H9 (cell line): ENCODE measurements around the gene GRID1. TPM values are rescaled to one million over a fixed set of nuclear protein-coding genes. Genes with fewer than 3 reads are reported as not detected.

Experiments used
- DNase-seq: peaks from one replicate; pipeline ENCODE4 v3.0.0-alpha.2; 2017
- H2AFZ ChIP-seq: one replicate; pipeline ENCODE4 v1.6.1; 2013; ENCODE audit warnings: mild to moderate bottlenecking, low read length, control low read depth, moderate library complexity
- H2AK5ac ChIP-seq: 2 replicates; pipeline ENCODE4 v1.6.1; 2013; ENCODE audit warnings: low read length, control low read depth, mixed read lengths; ENCODE audit not compliant: insufficient read length
- H2BK120ac ChIP-seq: one replicate; pipeline ENCODE4 v1.6.1; 2013; ENCODE audit warnings: low read depth, mild to moderate bottlenecking, low read length, control low read depth, inconsistent platforms; ENCODE audit not compliant: poor library complexity, severe bottlenecking
- H2BK12ac ChIP-seq: 2 replicates; pipeline ENCODE4 v1.6.1; 2013; ENCODE audit warnings: low read length, control low read depth, mixed read lengths, low read depth; ENCODE audit not compliant: insufficient read length
- H2BK15ac ChIP-seq: 2 replicates; pipeline ENCODE4 v1.6.1; 2013; ENCODE audit warnings: low read depth, low read length, control low read depth
- H2BK20ac ChIP-seq: one replicate; pipeline ENCODE4 v1.6.1; 2013; ENCODE audit warnings: low read depth, mild to moderate bottlenecking, low read length, control low read depth, inconsistent platforms; ENCODE audit not compliant: poor library complexity, severe bottlenecking
- H2BK5ac ChIP-seq: 2 replicates; pipeline ENCODE4 v1.6.1; 2013; ENCODE audit warnings: low read length, control low read depth, mixed read lengths; ENCODE audit not compliant: insufficient read length
- H3K14ac ChIP-seq: 2 replicates; pipeline ENCODE4 v1.6.1; 2013; ENCODE audit warnings: low read length, control low read depth; ENCODE audit not compliant: insufficient read depth
- H3K18ac ChIP-seq: 2 replicates; pipeline ENCODE4 v1.6.1; 2013; ENCODE audit warnings: low read depth, mild to moderate bottlenecking, mixed read lengths, low read length, control low read depth; ENCODE audit not compliant: insufficient read length
- H3K23ac ChIP-seq: 2 replicates; pipeline ENCODE4 v1.6.1; 2013; ENCODE audit warnings: low read length, control low read depth, mixed read lengths, low read depth; ENCODE audit not compliant: insufficient read length
- H3K23me2 ChIP-seq: 2 replicates; pipeline ENCODE4 v1.6.1; 2013; ENCODE audit warnings: low read depth, mild to moderate bottlenecking, mixed read lengths, low read length, control low read depth; ENCODE audit not compliant: insufficient read length, poor library complexity, severe bottlenecking
- H3K27ac ChIP-seq: 2 replicates; pipeline ENCODE4 v1.5.1; 2013; ENCODE audit warnings: low read length, control low read depth, mixed read lengths, low read depth; ENCODE audit not compliant: insufficient read length
- H3K27me3 ChIP-seq: 2 replicates; pipeline ENCODE4 v1.6.1; 2013; ENCODE audit warnings: low read length, control low read depth, inconsistent platforms; ENCODE audit not compliant: insufficient read depth
- H3K4ac ChIP-seq: 2 replicates; pipeline ENCODE4 v1.6.1; 2013; ENCODE audit warnings: low read depth, mild to moderate bottlenecking, control low read depth, inconsistent platforms, low read length, moderate library complexity
- H3K4me1 ChIP-seq: 2 replicates; pipeline ENCODE4 v1.6.1; 2013; ENCODE audit warnings: low read length, control low read depth, inconsistent platforms; ENCODE audit not compliant: insufficient read depth
- H3K4me2 ChIP-seq: 2 replicates; pipeline ENCODE4 v1.6.1; 2013; ENCODE audit warnings: low read length, control low read depth, mixed read lengths; ENCODE audit not compliant: insufficient read length, insufficient read depth
- H3K56ac ChIP-seq: 2 replicates; pipeline ENCODE4 v1.6.1; 2013; ENCODE audit warnings: low read depth, mild to moderate bottlenecking, mixed read lengths, low read length, control low read depth; ENCODE audit not compliant: insufficient read length
- H3K79me1 ChIP-seq: 2 replicates; pipeline ENCODE4 v1.6.1; 2013; ENCODE audit warnings: low read depth, mild to moderate bottlenecking, moderate library complexity, low read length, control low read depth, inconsistent platforms; ENCODE audit not compliant: insufficient read depth, poor library complexity, severe bottlenecking
- H3K79me2 ChIP-seq: 2 replicates; pipeline ENCODE4 v1.6.1; 2013; ENCODE audit warnings: low read length, control low read depth, inconsistent platforms; ENCODE audit not compliant: insufficient read depth
- H3K9ac ChIP-seq: 2 replicates; pipeline ENCODE4 v1.6.1; 2013; ENCODE audit warnings: low read length, control low read depth, mixed read lengths; ENCODE audit not compliant: insufficient read length; ENCODE audit errors: extremely low read depth
- H3K9me3 ChIP-seq: one replicate; pipeline ENCODE4 v1.6.1; 2013; ENCODE audit warnings: low read depth, low read length, inconsistent platforms; ENCODE audit not compliant: control insufficient read depth
- H3T11ph ChIP-seq: one replicate; pipeline ENCODE4 v1.6.1; 2013; ENCODE audit warnings: mild to moderate bottlenecking, low read length, control low read depth, inconsistent platforms
- H4K20me1 ChIP-seq: one replicate; pipeline ENCODE4 v1.6.1; 2013; ENCODE audit not compliant: control insufficient read depth, insufficient read length, insufficient read depth
- H4K5ac ChIP-seq: 2 replicates; pipeline ENCODE4 v1.6.1; 2013; ENCODE audit warnings: low read depth, mild to moderate bottlenecking, mixed read lengths, low read length, control low read depth; ENCODE audit not compliant: insufficient read length
- H4K8ac ChIP-seq: replicated peaks from 2 replicates; pipeline ENCODE4 v1.6.1; 2013; ENCODE audit warnings: low read length, control low read depth, mixed read lengths, low read depth; ENCODE audit not compliant: insufficient read length
- H4K91ac ChIP-seq: 2 replicates; pipeline ENCODE4 v1.6.1; 2013; ENCODE audit warnings: low read depth, mild to moderate bottlenecking, moderate library complexity, mixed read lengths, low read length, control low read depth; ENCODE audit not compliant: insufficient read length
- H3K27ac Mint-ChIP-seq, 3 experiments: 2 replicates in 2 of 3; 3 replicates in 1 of 3; pipeline ENCODE4 v1.8.0; 2020 to 2021; ENCODE audit warnings: mixed read lengths in 3 of 3, mild to moderate bottlenecking in 1 of 3, moderate library complexity in 1 of 3
- H3K27me3 Mint-ChIP-seq: 2 replicates; pipeline ENCODE4 v1.8.0; 2021; ENCODE audit warnings: low read depth, mild to moderate bottlenecking, moderate library complexity, mixed read lengths
- H3K36me3 Mint-ChIP-seq, 3 experiments: 2 replicates in 2 of 3; 3 replicates in 1 of 3; pipeline ENCODE4 v1.8.0; 2020 to 2021; ENCODE audit warnings: low read depth in 3 of 3, mixed read lengths in 3 of 3; ENCODE audit not compliant: insufficient read depth in 1 of 3
- H3K4me1 Mint-ChIP-seq, 2 experiments: 2 replicates each; pipeline ENCODE4 v1.8.0; 2020; ENCODE audit warnings: mixed read lengths in 2 of 2
- H3K4me3 Mint-ChIP-seq, 2 experiments: 2 replicates in 1 of 2; 3 replicates in 1 of 2; pipeline ENCODE4 v1.8.0; 2020 to 2021; ENCODE audit warnings: mild to moderate bottlenecking in 2 of 2, mixed read lengths in 2 of 2, moderate library complexity in 1 of 2
- H3K9me3 Mint-ChIP-seq, 2 experiments: 2 replicates in 1 of 2; 3 replicates in 1 of 2; pipeline ENCODE4 v1.8.0; 2020; ENCODE audit warnings: mild to moderate bottlenecking in 2 of 2, mixed read lengths in 2 of 2, moderate library complexity in 1 of 2
- WGBS: extraction: QIAGEN DNeasy Blood & Tissue Kit; methylation state at CpG from one replicate; pipeline ENCODE4 v1.1.7; 2013; ENCODE audit warnings: missing lambda C conversion rate, low lambda C conversion rate, mixed read lengths; ENCODE audit not compliant: insufficient read length; ENCODE audit errors: extremely low coverage; 5-methylcytosine and 5-hydroxymethylcytosine counted together
- total RNA-seq: library from RNA; stranded (reverse); gene quantifications from 2 replicates; pipeline ENCODE4 v1.2.1, GENCODE V29; 2021
- TF ChIP-seq, protein P1 (sequence below): fragments of 200-600 bp; sonication (generic); conservative IDR thresholded peaks from 3 replicates; pipeline ENCODE4 v1.8.0; 2021; ENCODE audit warnings: antibody characterized with exemption, mild to moderate bottlenecking

Gene GRID1
- total RNA-seq, 1 experiment from 2014 or later = 0.35 TPM

DNA sequence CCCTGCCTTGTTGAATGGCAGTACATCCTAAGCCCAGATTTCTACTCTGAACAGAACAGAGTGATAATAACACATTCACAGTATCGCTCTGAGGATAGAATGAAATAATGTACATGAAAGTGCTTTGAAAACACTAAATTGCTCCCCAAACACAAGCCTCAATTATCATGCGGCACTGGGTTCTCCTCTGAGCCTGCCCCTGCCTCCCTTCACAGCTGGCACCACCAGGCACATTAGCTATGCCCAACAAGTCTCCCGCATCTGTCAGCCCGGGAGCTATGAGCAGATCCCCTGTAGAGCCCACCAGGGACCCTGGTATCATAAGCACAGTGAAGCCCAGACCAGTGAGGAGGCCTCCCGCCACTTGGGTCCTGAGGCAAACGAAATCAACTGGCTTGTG lies 405.5 kb downstream of the GRID1 start:
- Histone ChIP-seq H3K79me1 (no peaks in the 10 kb centered on the region), H2AFZ (no peak overlapping the region), H3T11ph (no peak overlapping the region), H3K14ac (no peak overlapping the region), H3K4ac (no peak overlapping the region), H2BK5ac (no peak overlapping the region), H2BK120ac (no peak overlapping the region), H3K9me3 (no peaks in the 10 kb centered on the region), H4K20me1 (no peaks in the 10 kb centered on the region), H3K27me3 (no peaks in the 10 kb centered on the region), H3K27ac (no peak overlapping the region), H3K9ac (no peak overlapping the region), H2BK20ac (no peak overlapping the region), H3K79me2 (no peaks in the 10 kb centered on the region), H3K18ac (no peak overlapping the region), H3K4me2 (no peak overlapping the region), H2AK5ac (no peak overlapping the region), H2BK12ac (no peak overlapping the region), H4K8ac (no peak overlapping the region), H3K23me2 (no peaks in the 10 kb centered on the region), H3K4me1 (no peaks in the 10 kb centered on the region), H4K91ac (no peak overlapping the region), H3K56ac (no peak overlapping the region), H4K5ac (no peak overlapping the region), H3K23ac (no peak overlapping the region), H2BK15ac (no peak overlapping the region)
- H3K36me3 Mint-ChIP-seq = peaks cover 0 to 5% (median 0%) of the 10 kb centered on the region in 3 experiments; a peak in 2 of 7 replicates
- DNase-seq = no peak
- no peaks in the 10 kb centered on the region for H3K4me1 Mint-ChIP-seq
- peak overlapping the region in 1 of 3 experiments; percentile 27; a peak in 1 of 7 replicates for H3K27ac Mint-ChIP-seq
- TF ChIP-seq, protein P1, sequence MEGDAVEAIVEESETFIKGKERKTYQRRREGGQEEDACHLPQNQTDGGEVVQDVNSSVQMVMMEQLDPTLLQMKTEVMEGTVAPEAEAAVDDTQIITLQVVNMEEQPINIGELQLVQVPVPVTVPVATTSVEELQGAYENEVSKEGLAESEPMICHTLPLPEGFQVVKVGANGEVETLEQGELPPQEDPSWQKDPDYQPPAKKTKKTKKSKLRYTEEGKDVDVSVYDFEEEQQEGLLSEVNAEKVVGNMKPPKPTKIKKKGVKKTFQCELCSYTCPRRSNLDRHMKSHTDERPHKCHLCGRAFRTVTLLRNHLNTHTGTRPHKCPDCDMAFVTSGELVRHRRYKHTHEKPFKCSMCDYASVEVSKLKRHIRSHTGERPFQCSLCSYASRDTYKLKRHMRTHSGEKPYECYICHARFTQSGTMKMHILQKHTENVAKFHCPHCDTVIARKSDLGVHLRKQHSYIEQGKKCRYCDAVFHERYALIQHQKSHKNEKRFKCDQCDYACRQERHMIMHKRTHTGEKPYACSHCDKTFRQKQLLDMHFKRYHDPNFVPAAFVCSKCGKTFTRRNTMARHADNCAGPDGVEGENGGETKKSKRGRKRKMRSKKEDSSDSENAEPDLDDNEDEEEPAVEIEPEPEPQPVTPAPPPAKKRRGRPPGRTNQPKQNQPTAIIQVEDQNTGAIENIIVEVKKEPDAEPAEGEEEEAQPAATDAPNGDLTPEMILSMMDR = no peak
- H3K27me3 Mint-ChIP-seq = peaks cover 13% of the 10 kb centered on the region
- peaks cover 19 to 24% of the 10 kb centered on the region in 2 experiments for H3K9me3 Mint-ChIP-seq
- no peak overlapping the region for H3K4me3 Mint-ChIP-seq
- WGBS = no CpG with 5 or more reads among the region's 6 CpGs
